NCI-H774 (cell line): ENCODE results near the gene C1orf185.
"Not testable (repeated sequence)": the region's sequence is repeated elsewhere in the genome, so short reads cannot be mapped to it uniquely, and the experiment has no call there.

Experiments used
- DNase-seq: peaks from one replicate; lab custom pipeline; 2025; lab: John Stamatoyannopoulos, UW

The C1orf185 gene

GRCh38 chr1:51137696-51138095 is 35.7 kb downstream of the C1orf185 start:
- DNase-seq, result not testable (repeated sequence)

- no peak for DNase-seq
Observed at GRCh38 chr1:51139474-51139873, 37.4 kb downstream of the C1orf185 start.

DNA sequence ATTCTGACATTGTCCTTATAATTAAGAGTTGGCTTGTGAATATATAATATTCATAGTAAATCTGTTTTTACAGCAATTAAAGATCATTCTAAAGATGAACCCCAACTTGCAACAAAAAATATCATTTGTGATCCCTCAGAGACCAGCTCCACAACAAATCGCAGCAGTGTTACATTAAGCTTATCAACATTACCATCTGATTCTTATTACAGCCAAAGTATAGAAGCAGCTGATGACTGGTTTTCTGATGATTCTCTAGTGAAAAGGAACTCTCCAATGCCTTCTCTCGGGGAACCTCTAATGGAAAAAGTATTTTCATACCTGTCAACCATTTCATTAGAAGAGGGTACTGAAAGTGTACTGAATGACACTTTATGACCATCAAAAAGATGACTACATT is 45.4 kb downstream of the C1orf185 start:
- DNase-seq, result no peak

GRCh38 chr1:51154776-51155175 is 52.7 kb downstream of the C1orf185 start:
- no peak for DNase-seq

GRCh38 chr1:51156752-51157151 is 54.7 kb downstream of the C1orf185 start:
- DNase-seq, result no peak

DNA sequence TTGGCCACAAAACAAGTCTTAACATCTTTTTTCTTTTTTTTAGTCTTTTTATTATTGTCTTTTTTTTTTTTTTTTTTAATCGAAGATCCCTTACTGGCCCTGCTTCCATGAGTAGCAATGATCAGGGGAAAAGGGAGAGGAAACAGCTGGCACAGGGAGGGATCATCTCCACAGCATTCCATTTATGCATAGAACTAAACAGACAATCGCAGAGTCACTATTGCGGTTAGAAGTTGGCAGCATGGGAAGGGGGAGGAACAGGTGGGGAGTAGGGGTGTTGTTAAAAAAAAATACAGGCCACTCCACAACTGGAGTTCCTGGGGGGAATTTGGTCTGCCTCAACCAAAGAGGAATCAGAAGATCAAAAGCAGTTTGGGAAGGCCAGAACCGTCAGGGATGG is 55.4 kb downstream of the C1orf185 start:
- no peak for DNase-seq

DNA sequence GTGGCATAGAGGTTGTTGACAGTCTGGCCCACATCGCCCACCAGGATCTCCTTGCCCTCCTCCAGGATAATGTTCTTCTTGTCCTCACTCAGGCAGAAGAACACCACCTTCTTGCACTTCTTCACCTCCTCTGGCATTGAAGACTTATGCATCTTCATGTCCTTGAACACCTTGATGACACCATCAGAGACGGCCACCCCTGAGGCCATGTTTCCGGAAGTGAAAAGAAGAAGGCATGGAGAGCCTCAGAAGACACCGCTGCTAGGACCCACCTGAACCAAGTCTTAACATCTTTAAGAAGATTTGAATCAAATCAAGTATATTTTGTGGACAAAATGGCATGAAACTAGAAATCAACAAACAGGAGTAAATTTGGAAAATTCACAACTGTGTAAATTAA is 56.2 kb downstream of the C1orf185 start:
- DNase-seq, result no peak

- DNase-seq, result not testable (repeated sequence)
Observed at GRCh38 chr1:51162560-51162959, 60.5 kb downstream of the C1orf185 start.

- DNase-seq, result no peak
Observed at GRCh38 chr1:51165540-51165939, 63.5 kb downstream of the C1orf185 start.

DNA sequence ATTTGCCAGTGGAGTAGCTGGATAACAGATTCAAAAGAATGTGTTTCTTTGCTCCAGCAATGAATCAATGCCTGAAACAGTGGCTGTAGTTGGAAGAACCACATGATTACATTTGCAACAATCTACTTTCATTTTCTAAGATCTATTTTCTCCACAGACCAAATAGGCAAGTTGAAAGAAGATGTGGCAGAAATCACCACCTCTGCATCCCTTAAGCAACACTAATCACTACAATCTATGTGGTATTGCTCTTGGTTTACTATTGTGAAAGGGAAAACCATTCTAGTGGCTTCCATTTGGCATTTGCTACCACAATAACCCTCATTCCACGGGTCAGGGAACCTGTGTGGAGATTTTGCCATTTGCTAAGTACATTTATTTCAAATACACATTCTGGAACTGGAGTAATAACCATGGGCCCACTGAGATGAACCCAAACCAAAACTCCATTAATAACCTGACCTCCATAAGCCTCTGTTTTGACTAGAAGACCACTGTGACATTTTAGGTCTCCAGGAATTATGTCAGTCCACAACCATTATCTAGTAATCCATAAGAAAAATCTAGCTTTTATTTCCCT is 66.3 kb downstream of the C1orf185 start:
- DNase-seq, result no peak

GRCh38 chr1:51168936-51169335 is 66.9 kb downstream of the C1orf185 start:
- no peak for DNase-seq

- DNase-seq, result no peak
Observed at GRCh38 chr1:51170342-51170741, 68.3 kb downstream of the C1orf185 start.

DNA sequence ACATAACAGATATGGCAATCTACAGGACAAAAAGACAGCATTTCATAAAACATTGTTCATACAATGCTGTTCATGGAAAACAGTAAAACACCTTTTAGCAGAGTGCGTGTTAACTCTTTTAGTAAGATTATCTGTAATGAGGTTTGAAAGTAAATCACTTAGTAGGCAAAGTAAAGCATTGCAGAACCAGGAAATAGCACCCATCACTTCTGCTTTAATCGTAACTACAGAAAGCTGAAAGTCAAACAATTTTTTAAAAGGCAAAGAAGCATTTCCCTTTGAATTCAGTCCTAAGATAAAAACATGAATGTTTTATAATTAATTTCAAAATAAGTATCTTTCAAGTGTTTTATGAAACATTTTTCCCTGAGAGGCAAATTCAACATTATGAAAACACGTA is 70.8 kb downstream of the C1orf185 start:
- DNase-seq, result no peak

- DNase-seq, result no peak
Observed at GRCh38 chr1:51175278-51175677, 73.2 kb downstream of the C1orf185 start.

GRCh38 chr1:51177988-51178387 is 76.0 kb downstream of the C1orf185 start:
- DNase-seq, result not testable (repeated sequence)

DNA sequence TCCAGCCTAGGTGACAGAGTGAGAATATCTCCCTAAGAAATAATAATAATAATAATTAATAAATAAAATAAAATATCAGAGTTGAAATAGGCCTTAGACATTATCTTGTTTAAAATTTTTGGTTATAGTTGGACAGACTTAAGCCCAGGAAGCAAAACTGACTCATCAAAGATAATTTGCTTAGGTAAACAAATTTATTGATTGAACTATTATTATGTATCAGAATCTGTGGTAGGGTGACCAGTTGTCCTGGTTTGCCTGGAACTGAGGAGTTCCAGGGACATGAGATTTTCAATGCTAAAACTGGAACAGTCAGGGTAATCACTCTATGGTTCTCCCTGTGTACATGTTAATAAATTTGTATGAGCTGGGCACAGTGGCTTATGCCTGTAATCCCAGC is 86.2 kb downstream of the C1orf185 start:
- DNase-seq, result no peak

GRCh38 chr1:51189421-51190073 is 87.5 kb downstream of the C1orf185 start:
- DNase-seq, result peak; percentile 81

GRCh38 chr1:51190961-51191360 is 88.9 kb downstream of the C1orf185 start:
- DNase-seq, result no peak

- peak; percentile 66 for DNase-seq
Observed at GRCh38 chr1:51192213-51192843, 90.3 kb downstream of the C1orf185 start.

DNA sequence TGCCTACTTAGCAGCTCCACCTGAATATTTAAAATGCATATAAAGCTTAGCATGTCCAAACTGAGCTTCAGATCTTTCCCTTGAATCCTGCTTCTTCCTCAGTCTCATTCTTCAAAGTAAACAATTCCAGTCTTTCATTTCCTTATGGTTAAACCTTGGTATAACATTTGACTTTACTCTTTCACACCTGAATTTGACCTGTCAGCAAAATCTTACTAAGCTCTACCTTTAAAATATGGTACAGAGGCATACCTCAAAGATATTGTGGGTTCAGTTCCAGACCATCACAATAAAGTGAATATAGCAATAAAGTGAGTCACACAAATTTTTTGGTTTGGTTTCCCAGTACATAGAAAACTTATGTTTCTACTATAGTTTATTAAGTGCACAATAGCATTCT is 91.5 kb downstream of the C1orf185 start:
- DNase-seq, result no peak
